Measurements from ENCODE around the gene OTOGL.

- TF ChIP-seq, protein P1, sequence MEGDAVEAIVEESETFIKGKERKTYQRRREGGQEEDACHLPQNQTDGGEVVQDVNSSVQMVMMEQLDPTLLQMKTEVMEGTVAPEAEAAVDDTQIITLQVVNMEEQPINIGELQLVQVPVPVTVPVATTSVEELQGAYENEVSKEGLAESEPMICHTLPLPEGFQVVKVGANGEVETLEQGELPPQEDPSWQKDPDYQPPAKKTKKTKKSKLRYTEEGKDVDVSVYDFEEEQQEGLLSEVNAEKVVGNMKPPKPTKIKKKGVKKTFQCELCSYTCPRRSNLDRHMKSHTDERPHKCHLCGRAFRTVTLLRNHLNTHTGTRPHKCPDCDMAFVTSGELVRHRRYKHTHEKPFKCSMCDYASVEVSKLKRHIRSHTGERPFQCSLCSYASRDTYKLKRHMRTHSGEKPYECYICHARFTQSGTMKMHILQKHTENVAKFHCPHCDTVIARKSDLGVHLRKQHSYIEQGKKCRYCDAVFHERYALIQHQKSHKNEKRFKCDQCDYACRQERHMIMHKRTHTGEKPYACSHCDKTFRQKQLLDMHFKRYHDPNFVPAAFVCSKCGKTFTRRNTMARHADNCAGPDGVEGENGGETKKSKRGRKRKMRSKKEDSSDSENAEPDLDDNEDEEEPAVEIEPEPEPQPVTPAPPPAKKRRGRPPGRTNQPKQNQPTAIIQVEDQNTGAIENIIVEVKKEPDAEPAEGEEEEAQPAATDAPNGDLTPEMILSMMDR (conservative IDR thresholded peaks at IDR 0.05; ENCODE audit: low read length): no peak
- TF ChIP-seq EZH2phosphoT487 (IDR thresholded peaks at IDR 0.05; ENCODE audit: borderline replicate concordance): no peak
Observed at GRCh38 chr12:80056232-80056631, 43.1 kb upstream of the OTOGL start.
